HG02798 (cell line): ENCODE results near the gene NACAD.

Experiments used
- ATAC-seq: cut with Tn5 transposase; IDR thresholded peaks from one replicate; pipeline ENCODE4 v1.9.1; 2021; ENCODE audit warnings: mild to moderate bottlenecking; ENCODE audit not compliant: unreplicated experiment, poor library complexity

The NACAD gene

GRCh38 chr7:45098983-45099839, 10.4 kb upstream of the NACAD start:
- ATAC-seq: no peak

GRCh38 chr7:45092931-45093235, 4.1 kb upstream of the NACAD start:
- no peak for ATAC-seq

- ATAC-seq: no peak
Measured at GRCh38 chr7:45092100-45092930, 3.5 kb upstream of the NACAD start.

GRCh38 chr7:45089341-45089891, 647 bp upstream of the NACAD start:
- no peak for ATAC-seq

GRCh38 chr7:45088146-45088701, 545 bp downstream of the NACAD start:
- ATAC-seq: no peak

- no peak for ATAC-seq
Measured at GRCh38 chr7:45087301-45088145, 1.2 kb downstream of the NACAD start.

- no peak for ATAC-seq
Measured at GRCh38 chr7:45086331-45087065, 2.3 kb downstream of the NACAD start.

GRCh38 chr7:45085619-45086200, 3.1 kb downstream of the NACAD start:
- no peak for ATAC-seq

- no peak for ATAC-seq
Measured at GRCh38 chr7:45084901-45085618, 3.7 kb downstream of the NACAD start.

GRCh38 chr7:45084336-45084735, 4.4 kb downstream of the NACAD start:
- no peak for ATAC-seq

GRCh38 chr7:45082831-45083331, 5.9 kb downstream of the NACAD start:
- ATAC-seq: no peak

GRCh38 chr7:45082031-45082830, 6.5 kb downstream of the NACAD start:
- ATAC-seq: no peak

GRCh38 chr7:45081670-45081974, 7.1 kb downstream of the NACAD start:
- no peak for ATAC-seq

- no peak for ATAC-seq
Measured at GRCh38 chr7:45080958-45081669, 7.7 kb downstream of the NACAD start.

- ATAC-seq: no peak
Measured at GRCh38 chr7:45080265-45080957, 8.4 kb downstream of the NACAD start.

GRCh38 chr7:45078125-45078681, 10.6 kb downstream of the NACAD start:
- ATAC-seq: no peak
